GM18861 (cell line): ENCODE data around the gene HACD4.

ENCODE experiments used
- ATAC-seq: cut with Tn5 transposase; IDR thresholded peaks from one replicate; pipeline ENCODE4 v1.9.1; 2021; ENCODE audit not compliant: unreplicated experiment

Gene HACD4

GRCh38 chr9:21031091-21031807 is at the start of gene HACD4:
HACD4 (minus strand) TSS chr9:21031640; CDS start chr9:21031590, 50 bp downstream.
- peak; percentile 56 for ATAC-seq

GRCh38 chr9:21080793-21081192 is 49.4 kb upstream of the HACD4 start:
- no peak for ATAC-seq

- ATAC-seq = no peak
These were observed 47.3 kb upstream of the HACD4 start for GRCh38 chr9:21078702-21079101.

GRCh38 chr9:21077781-21078180 is 46.3 kb upstream of the HACD4 start, which contains the start of gene IFNB1:
IFNB1 (minus strand) TSS chr9:21077942; CDS start chr9:21077869, 73 bp downstream.
- no peak for ATAC-seq

GRCh38 chr9:21075484-21075883 is 44.0 kb upstream of the HACD4 start:
- no peak for ATAC-seq

- no peak for ATAC-seq
These were observed 39.5 kb upstream of the HACD4 start for GRCh38 chr9:21070906-21071305.

GRCh38 chr9:21070171-21070571 is 38.7 kb upstream of the HACD4 start:
- no peak for ATAC-seq

- no peak for ATAC-seq
These were observed 29.6 kb upstream of the HACD4 start for GRCh38 chr9:21060919-21061561.

- ATAC-seq = no peak
These were observed 25.5 kb upstream of the HACD4 start for GRCh38 chr9:21056931-21057330.

- no peak for ATAC-seq
These were observed 22.4 kb upstream of the HACD4 start for GRCh38 chr9:21053851-21054250.

GRCh38 chr9:21047281-21047691 is 15.8 kb upstream of the HACD4 start:
- no peak for ATAC-seq

- no peak for ATAC-seq
These were observed 12.4 kb upstream of the HACD4 start for GRCh38 chr9:21043841-21044240.

GRCh38 chr9:21042466-21042865 is 11.0 kb upstream of the HACD4 start:
- no peak for ATAC-seq

- no peak for ATAC-seq
These were observed 7.9 kb upstream of the HACD4 start for GRCh38 chr9:21039302-21039701.

GRCh38 chr9:21037278-21037677 is 5.8 kb upstream of the HACD4 start:
- no peak for ATAC-seq

- ATAC-seq = no peak
These were observed 356 bp upstream of the HACD4 start for GRCh38 chr9:21031808-21032183.

- ATAC-seq = peak; percentile 90
These were observed 928 bp downstream of the HACD4 start for GRCh38 chr9:21030389-21031035.

GRCh38 chr9:21029661-21030060 is 1.8 kb downstream of the HACD4 start:
- ATAC-seq = no peak

- no peak for ATAC-seq
These were observed 3.0 kb downstream of the HACD4 start for GRCh38 chr9:21028466-21028865.

- ATAC-seq = no peak
These were observed 4.1 kb downstream of the HACD4 start for GRCh38 chr9:21027295-21027694.

GRCh38 chr9:21023861-21024260 is 7.6 kb downstream of the HACD4 start:
- no peak for ATAC-seq

GRCh38 chr9:21018177-21018576 is 13.3 kb downstream of the HACD4 start:
- no peak for ATAC-seq
